Skeletal muscle satellite cell (primary cell): ENCODE results near the gene MAP3K7.

ENCODE experiments used
- H3K27me3 ChIP-seq: 2 replicates; pipeline ENCODE4 v1.7.0; 2013; ENCODE audit warnings: low read length; ENCODE audit not compliant: control insufficient read depth, insufficient read depth
- H3K36me3 ChIP-seq: 2 replicates; pipeline ENCODE4 v1.7.0; 2013; ENCODE audit warnings: mild to moderate bottlenecking, control low read depth, low read length; ENCODE audit not compliant: insufficient read depth
- H3K4me1 ChIP-seq: 2 replicates; pipeline ENCODE4 v1.7.0; 2013; ENCODE audit warnings: low read length; ENCODE audit not compliant: control insufficient read depth, insufficient read depth
- H3K4me2 ChIP-seq: 2 replicates; pipeline ENCODE4 v1.7.0; 2013; ENCODE audit warnings: mild to moderate bottlenecking, low read length
- H3K4me3 ChIP-seq: 2 replicates; pipeline ENCODE4 v1.7.0; 2013; ENCODE audit warnings: low read length
- H3K9ac ChIP-seq: 2 replicates; pipeline ENCODE4 v1.7.0; 2013; ENCODE audit warnings: mild to moderate bottlenecking, low read depth, low read length, moderate library complexity
- H3K9me3 ChIP-seq: replicated peaks from 2 replicates; pipeline ENCODE4 v1.7.0; 2013; ENCODE audit warnings: mild to moderate bottlenecking, control low read depth, low read length

Gene MAP3K7

DNA sequence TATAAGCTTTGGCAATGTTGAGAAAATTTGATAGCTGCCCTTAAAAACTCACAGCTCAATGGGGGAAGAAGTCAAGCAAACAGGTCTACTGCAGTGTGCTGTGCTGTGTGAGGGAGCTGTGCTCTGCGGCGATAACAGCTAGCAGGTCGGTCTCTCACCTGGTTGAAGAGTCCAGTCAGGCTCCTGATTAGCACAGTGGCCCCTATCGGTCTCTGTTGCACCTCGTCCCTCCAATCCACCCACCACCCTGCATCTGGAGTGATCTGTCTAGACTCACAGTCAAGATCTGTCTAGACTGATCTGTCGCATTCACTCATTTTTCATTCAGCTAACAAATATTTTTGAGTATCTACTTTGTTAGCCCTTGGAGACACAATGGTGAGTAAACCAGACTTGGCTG lies 94.1 kb downstream of the MAP3K7 start:
- H3K27me3 ChIP-seq: peaks cover 10% of the 10 kb centered on the region

GRCh38 chr6:90492369-90492768 lies 94.5 kb downstream of the MAP3K7 start:
- H3K36me3 ChIP-seq: no peaks in the 10 kb centered on the region
- H3K27me3 ChIP-seq: peaks cover 13% of the 10 kb centered on the region
- no peaks in the 10 kb centered on the region for H3K4me1 ChIP-seq
- H3K4me3 ChIP-seq: no peak overlapping the region
- no peak overlapping the region for H3K9ac ChIP-seq
- H3K4me2 ChIP-seq: no peak overlapping the region
- no peaks in the 10 kb centered on the region for H3K9me3 ChIP-seq

More for the DNA sequence above, 94.1 kb downstream of the MAP3K7 start:
- Histone ChIP-seq H3K4me3 (no peak overlapping the region), H3K9ac (no peak overlapping the region), H3K4me1 (no peaks in the 10 kb centered on the region), H3K36me3 (no peaks in the 10 kb centered on the region), H3K4me2 (no peak overlapping the region), H3K9me3 (no peaks in the 10 kb centered on the region)

DNA sequence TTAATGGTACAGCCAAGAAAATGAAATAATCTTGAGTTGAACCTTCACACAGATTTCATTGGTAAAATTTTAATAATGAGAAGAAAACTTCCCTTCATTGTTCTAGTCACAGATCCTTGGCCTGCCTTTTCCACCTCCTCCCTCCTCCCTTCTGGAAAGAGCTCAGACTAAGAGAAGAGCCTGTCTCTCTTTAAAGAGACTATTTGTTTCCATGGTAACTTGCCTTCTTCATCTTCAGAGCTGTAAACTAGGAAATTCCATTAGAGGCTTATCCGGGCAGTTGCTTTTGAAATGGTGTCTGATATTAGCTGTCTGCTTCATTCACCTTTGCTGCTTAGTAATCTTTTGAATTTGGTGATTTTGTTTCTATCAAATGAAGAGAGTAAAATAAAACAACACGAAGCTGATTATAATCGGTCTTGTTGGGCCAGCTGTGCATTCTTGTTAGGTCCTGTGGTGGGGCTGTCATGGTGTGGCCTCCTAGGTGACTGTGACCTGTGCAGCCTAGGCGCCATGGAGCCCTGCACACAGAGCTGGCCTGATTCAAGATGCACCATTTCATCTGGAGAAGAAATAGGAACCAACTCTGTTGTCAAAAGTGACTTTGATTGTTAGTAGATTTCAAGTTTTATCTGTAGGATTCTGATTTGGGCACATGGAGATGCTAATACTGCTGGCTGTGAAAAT lies 96.7 kb downstream of the MAP3K7 start:
- Histone ChIP-seq H3K9me3 (no peaks in the 10 kb centered on the region), H3K4me3 (no peak overlapping the region), H3K4me1 (no peaks in the 10 kb centered on the region), H3K27me3 (peaks cover 13% of the 10 kb centered on the region), H3K36me3 (no peaks in the 10 kb centered on the region), H3K9ac (no peak overlapping the region), H3K4me2 (no peak overlapping the region)

DNA sequence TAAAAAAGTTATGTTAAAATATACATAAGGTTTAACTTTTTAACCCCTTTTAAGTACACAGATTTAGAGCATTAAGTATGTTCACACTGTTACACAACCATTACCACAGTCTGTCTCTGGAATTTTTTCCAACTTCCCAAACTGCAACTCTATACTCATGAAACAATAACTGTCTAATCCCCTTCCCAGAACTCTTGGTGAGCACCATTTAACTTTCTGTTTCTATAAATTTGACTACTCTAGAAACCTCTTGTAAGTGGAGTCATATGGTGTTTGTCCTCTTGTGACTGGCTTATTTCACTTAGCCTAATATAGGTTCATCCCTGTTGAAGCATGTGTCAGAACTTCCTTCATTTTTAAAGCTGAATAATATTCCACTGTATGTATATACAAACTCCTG lies 98.1 kb downstream of the MAP3K7 start:
- no peaks in the 10 kb centered on the region for H3K4me1 ChIP-seq
- no peak overlapping the region for H3K4me3 ChIP-seq
- no peaks in the 10 kb centered on the region for H3K9me3 ChIP-seq
- no peak overlapping the region for H3K9ac ChIP-seq
- H3K27me3 ChIP-seq: peaks cover 12% of the 10 kb centered on the region
- H3K36me3 ChIP-seq: no peaks in the 10 kb centered on the region
- H3K4me2 ChIP-seq: no peak overlapping the region

GRCh38 chr6:90485635-90486277 lies 101.1 kb downstream of the MAP3K7 start:
- H3K9ac ChIP-seq: no peak overlapping the region
- H3K9me3 ChIP-seq: no peaks in the 10 kb centered on the region
- no peaks in the 10 kb centered on the region for H3K36me3 ChIP-seq
- H3K4me1 ChIP-seq: no peaks in the 10 kb centered on the region
- peaks cover 16% of the 10 kb centered on the region for H3K27me3 ChIP-seq
- H3K4me2 ChIP-seq: no peak overlapping the region
- no peak overlapping the region for H3K4me3 ChIP-seq

GRCh38 chr6:90484903-90485302 lies 102.0 kb downstream of the MAP3K7 start:
- Histone ChIP-seq H3K9me3 (no peaks in the 10 kb centered on the region), H3K9ac (no peak overlapping the region), H3K4me3 (no peak overlapping the region), H3K4me1 (no peaks in the 10 kb centered on the region), H3K4me2 (no peak overlapping the region), H3K27me3 (peaks cover 18% of the 10 kb centered on the region), H3K36me3 (no peaks in the 10 kb centered on the region)

- Histone ChIP-seq H3K4me3 (no peak overlapping the region), H3K27me3 (peaks cover 18% of the 10 kb centered on the region), H3K9me3 (no peaks in the 10 kb centered on the region), H3K4me2 (no peak overlapping the region), H3K4me1 (no peaks in the 10 kb centered on the region), H3K36me3 (no peaks in the 10 kb centered on the region), H3K9ac (no peak overlapping the region)
Observed at GRCh38 chr6:90484385-90484784, 102.5 kb downstream of the MAP3K7 start.

- Histone ChIP-seq H3K4me3 (no peak overlapping the region), H3K36me3 (no peaks in the 10 kb centered on the region), H3K9me3 (no peaks in the 10 kb centered on the region), H3K4me2 (no peak overlapping the region), H3K27me3 (peaks cover 15% of the 10 kb centered on the region), H3K9ac (no peak overlapping the region), H3K4me1 (peaks cover 2% of the 10 kb centered on the region)
Observed at GRCh38 chr6:90483956-90484355, 102.9 kb downstream of the MAP3K7 start.

GRCh38 chr6:90483116-90483839 lies 103.6 kb downstream of the MAP3K7 start:
- Histone ChIP-seq H3K4me2 (no peak overlapping the region), H3K9me3 (no peaks in the 10 kb centered on the region), H3K9ac (no peak overlapping the region), H3K4me3 (no peak overlapping the region), H3K4me1 (peaks cover 5% of the 10 kb centered on the region), H3K27me3 (peaks cover 13% of the 10 kb centered on the region), H3K36me3 (no peaks in the 10 kb centered on the region)

DNA sequence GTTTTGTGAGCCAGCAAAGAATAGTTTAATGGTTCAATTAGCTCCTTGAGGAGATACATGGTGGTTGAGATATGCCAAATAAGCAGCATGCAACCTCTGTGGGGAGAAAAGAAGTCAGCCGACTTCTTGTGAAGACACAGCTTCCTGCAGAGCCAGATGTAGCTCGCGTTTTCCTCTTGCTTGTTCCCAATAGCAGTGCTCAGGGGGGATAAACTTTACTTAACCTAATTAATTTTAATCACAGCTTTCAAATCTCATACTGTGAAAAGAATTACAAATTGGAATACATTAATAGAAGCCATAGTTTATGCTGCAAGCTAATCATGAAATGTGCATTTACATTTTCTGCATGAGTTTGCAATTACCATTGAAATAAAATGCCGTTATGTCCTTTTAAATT lies 106.2 kb downstream of the MAP3K7 start:
- H3K9ac ChIP-seq: no peak overlapping the region
- H3K9me3 ChIP-seq: no peaks in the 10 kb centered on the region
- H3K4me1 ChIP-seq: peaks cover 5% of the 10 kb centered on the region
- H3K4me2 ChIP-seq: no peak overlapping the region
- no peak overlapping the region for H3K4me3 ChIP-seq
- peaks cover 10% of the 10 kb centered on the region for H3K27me3 ChIP-seq
- H3K36me3 ChIP-seq: no peaks in the 10 kb centered on the region

DNA sequence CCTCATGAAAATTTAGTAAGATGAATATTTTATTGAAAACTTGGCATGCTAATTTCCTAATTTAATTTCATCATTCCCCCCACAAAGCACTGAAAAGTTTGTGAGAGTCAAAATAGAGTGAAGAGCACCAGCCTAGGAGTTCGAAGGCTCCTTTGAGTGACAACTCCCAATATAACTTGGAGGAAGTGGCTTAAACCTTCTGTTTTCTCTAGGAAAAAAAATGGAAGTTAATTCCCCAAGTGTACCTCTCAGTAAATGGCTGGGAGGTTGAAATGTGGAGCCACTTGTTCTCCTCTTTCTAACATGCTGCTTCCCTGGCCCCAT lies 107.3 kb downstream of the MAP3K7 start:
- H3K36me3 ChIP-seq: no peaks in the 10 kb centered on the region
- H3K9me3 ChIP-seq: no peaks in the 10 kb centered on the region
- no peak overlapping the region for H3K9ac ChIP-seq
- H3K4me2 ChIP-seq: no peak overlapping the region
- peaks cover 5% of the 10 kb centered on the region for H3K4me1 ChIP-seq
- H3K4me3 ChIP-seq: no peak overlapping the region
- peaks cover 10% of the 10 kb centered on the region for H3K27me3 ChIP-seq
